Activated CD8-positive, alpha-beta memory T cell treated with anti-CD3 and anti-CD28 coated beads for 4 hours (primary cell): ENCODE data around the gene LUZP1.

Source experiments
- DNase-seq, 2 donors: peaks; one replicate each; pipeline ENCODE4 v3.0.0-alpha.2; 2020; ENCODE audit warnings: low read depth in 2 of 2

Gene LUZP1

GRCh38 chr1:23116921-23117699, 51.5 kb downstream of the LUZP1 start:
- DNase-seq, result no peak

GRCh38 chr1:23116216-23116836, 52.3 kb downstream of the LUZP1 start:
- no peak for DNase-seq

GRCh38 chr1:23114424-23115079, 54.1 kb downstream of the LUZP1 start:
- DNase-seq, result no peak

- DNase-seq, result no peak
These were observed 56.8 kb downstream of the LUZP1 start for GRCh38 chr1:23111600-23112535.

- no peak for DNase-seq
These were observed 58.3 kb downstream of the LUZP1 start for GRCh38 chr1:23110391-23110790.

- no peak for DNase-seq
These were observed 59.6 kb downstream of the LUZP1 start for GRCh38 chr1:23108918-23109533.

- DNase-seq, result no peak
These were observed 65.4 kb downstream of the LUZP1 start for GRCh38 chr1:23103001-23103889.

- DNase-seq, result no peak
These were observed 66.4 kb downstream of the LUZP1 start for GRCh38 chr1:23102289-23102688.

- DNase-seq, result no peak
These were observed 66.8 kb downstream of the LUZP1 start for GRCh38 chr1:23101887-23102286.

GRCh38 chr1:23101101-23101827, 67.4 kb downstream of the LUZP1 start:
- DNase-seq, result no peak

- peak in 1 of 2 donors; percentile 8 for DNase-seq
These were observed 68.4 kb downstream of the LUZP1 start for GRCh38 chr1:23100074-23100748.

- DNase-seq, result no peak
These were observed 69.5 kb downstream of the LUZP1 start for GRCh38 chr1:23099171-23099536.

GRCh38 chr1:23098463-23099170, 70.0 kb downstream of the LUZP1 start:
- DNase-seq, result peak; percentile 38 to 47

GRCh38 chr1:23097316-23097715, 71.3 kb downstream of the LUZP1 start:
- DNase-seq, result no peak

GRCh38 chr1:23092447-23092846, 76.2 kb downstream of the LUZP1 start:
- DNase-seq, result no peak

- DNase-seq, result no peak
These were observed 77.1 kb downstream of the LUZP1 start for GRCh38 chr1:23091545-23091944.

- DNase-seq, result no peak
These were observed 78.6 kb downstream of the LUZP1 start for GRCh38 chr1:23090056-23090455.

- no peak for DNase-seq
These were observed 80.6 kb downstream of the LUZP1 start for GRCh38 chr1:23088027-23088426.
